Nephron progenitor cell (in vitro differentiated cells): Measurements from ENCODE around the gene SEMA3B.
"Not testable (repeated sequence)": the region's sequence is repeated elsewhere in the genome, so short reads cannot be mapped to it uniquely, and the experiment has no call there.

Experiments used
- DNase-seq: peaks from one replicate; pipeline ENCODE4 v3.0.0; 2021
- H3K27ac Mint-ChIP-seq: 2 replicates; pipeline ENCODE4 v1.8.0; 2021; ENCODE audit warnings: mild to moderate bottlenecking, moderate library complexity, mixed read lengths
- H3K27me3 Mint-ChIP-seq: 2 replicates; pipeline ENCODE4 v1.8.0; 2021; ENCODE audit warnings: mild to moderate bottlenecking, low read depth, mixed read lengths; ENCODE audit not compliant: poor library complexity
- H3K36me3 Mint-ChIP-seq: 2 replicates; pipeline ENCODE4 v1.8.0; 2021; ENCODE audit warnings: low read depth, mixed read lengths
- H3K4me1 Mint-ChIP-seq: 2 replicates; pipeline ENCODE4 v1.8.0; 2021; ENCODE audit warnings: mixed read lengths
- H3K4me3 Mint-ChIP-seq: 2 replicates; pipeline ENCODE4 v1.8.0; 2021; ENCODE audit warnings: mild to moderate bottlenecking, moderate library complexity, mixed read lengths
- H3K9me3 Mint-ChIP-seq: 2 replicates; pipeline ENCODE4 v1.8.0; 2021; ENCODE audit warnings: mild to moderate bottlenecking, moderate library complexity, mixed read lengths
- CTCF ChIP-seq: fragments of 200-600 bp; sonication (generic); IDR thresholded peaks from 2 replicates; pipeline ENCODE4 v1.5.0; 2021; ENCODE audit warnings: antibody characterized with exemption

The SEMA3B gene

GRCh38 chr3:50222169-50222528, 46.8 kb upstream of the SEMA3B start:
- no peak for TF ChIP-seq CTCF
- Mint-ChIP-seq H3K4me3 (no peak overlapping the region), H3K27ac (no peak overlapping the region)

GRCh38 chr3:50224639-50225038, 44.3 kb upstream of the SEMA3B start:
- H3K4me1 Mint-ChIP-seq: peaks cover 53% of the 10 kb centered on the region
- H3K9me3 Mint-ChIP-seq: no peaks in the 10 kb centered on the region
- H3K36me3 Mint-ChIP-seq: no peaks in the 10 kb centered on the region
- no peak for DNase-seq
- no peak overlapping the region for H3K27ac Mint-ChIP-seq
- H3K27me3 Mint-ChIP-seq: peaks cover 29% of the 10 kb centered on the region
- TF ChIP-seq CTCF: no peak
- peak overlapping the region; percentile 19 for H3K4me3 Mint-ChIP-seq

More at GRCh38 chr3:50222169-50222528, 46.8 kb upstream of the SEMA3B start:
- no peaks in the 10 kb centered on the region for H3K36me3 Mint-ChIP-seq
- peaks cover 29% of the 10 kb centered on the region for H3K27me3 Mint-ChIP-seq
- no peak for DNase-seq
- H3K4me1 Mint-ChIP-seq: peaks cover 38% of the 10 kb centered on the region
- no peaks in the 10 kb centered on the region for H3K9me3 Mint-ChIP-seq

- Mint-ChIP-seq H3K4me1 (peaks cover 58% of the 10 kb centered on the region), H3K9me3 (no peaks in the 10 kb centered on the region), H3K4me3 (peak overlapping the region; percentile 84), H3K27ac (no peak overlapping the region), H3K27me3 (peaks cover 29% of the 10 kb centered on the region), H3K36me3 (no peaks in the 10 kb centered on the region)
- TF ChIP-seq CTCF: no peak
- no peak for DNase-seq
Observed at GRCh38 chr3:50226888-50227389, 42.0 kb upstream of the SEMA3B start.

- Mint-ChIP-seq H3K27ac (peak overlapping the region; percentile 68), H3K36me3 (no peaks in the 10 kb centered on the region), H3K9me3 (no peaks in the 10 kb centered on the region), H3K27me3 (peaks cover 29% of the 10 kb centered on the region), H3K4me1 (peaks cover 62% of the 10 kb centered on the region), H3K4me3 (peak overlapping the region; percentile 88)
- DNase-seq: peak; percentile 93
- TF ChIP-seq CTCF: peak; percentile 70
Observed at GRCh38 chr3:50227390-50228183, 41.4 kb upstream of the SEMA3B start.

GRCh38 chr3:50228184-50228763, 40.7 kb upstream of the SEMA3B start:
- Mint-ChIP-seq H3K27ac (peak overlapping the region; percentile 77), H3K4me3 (peak overlapping the region; percentile 88), H3K4me1 (peaks cover 68% of the 10 kb centered on the region), H3K27me3 (peaks cover 33% of the 10 kb centered on the region)
- not testable (repeated sequence) for DNase-seq, H3K9me3 Mint-ChIP-seq, H3K36me3 Mint-ChIP-seq

- peaks cover 72% of the 10 kb centered on the region for H3K4me1 Mint-ChIP-seq
- peak overlapping the region; percentile 26 for H3K4me3 Mint-ChIP-seq
- DNase-seq: no peak
- TF ChIP-seq CTCF: no peak
- no peak overlapping the region for H3K27ac Mint-ChIP-seq
- H3K9me3 Mint-ChIP-seq: no peaks in the 10 kb centered on the region
- H3K36me3 Mint-ChIP-seq: no peaks in the 10 kb centered on the region
- H3K27me3 Mint-ChIP-seq: peaks cover 27% of the 10 kb centered on the region
Observed at GRCh38 chr3:50229490-50229889, 39.5 kb upstream of the SEMA3B start.
